HEK293 (cell line): Measurements from ENCODE around the gene UGT3A1.

Experiments used
- CTCF ChIA-PET: fragments of 350-600 bp; formaldehyde crosslinking; extraction: SDS; loops from one replicate; lab custom pipeline; 2021; ENCODE audit warnings: antibody characterized with exemption; lab: Yijun Ruan, JAX
- POLR2A ChIA-PET: fragments of 300-600 bp; formaldehyde crosslinking; extraction: SDS; loops from one replicate; lab custom pipeline; 2020; ENCODE audit warnings: antibody characterized with exemption, inconsistent platforms; lab: Yijun Ruan, JAX
- H3K27ac ChIP-seq: fragments of 200-500 bp; sonication (Bioruptor generic); 2 replicates; pipeline ENCODE4 v1.5.1; 2014; ENCODE audit warnings: low read depth, low read length, control low read depth, inconsistent platforms; ENCODE audit errors: extremely low read depth
- H3K36me3 ChIP-seq, 2 experiments: fragments of 200-500 bp in 1 of 2; sonication (Bioruptor generic) in 1 of 2; 1 replicate in 1 of 2; 2 replicates in 1 of 2; pipeline ENCODE4 v1.5.1; 2014 to 2017; ENCODE audit warnings: inconsistent platforms in 2 of 2, low read length in 2 of 2; ENCODE audit not compliant: control insufficient read depth in 2 of 2, insufficient read depth in 1 of 2
- H3K4me1 ChIP-seq: fragments of 200-500 bp; sonication (Bioruptor generic); 2 replicates; pipeline ENCODE4 v1.5.1; 2014; ENCODE audit warnings: mild to moderate bottlenecking, low read length, inconsistent platforms; ENCODE audit not compliant: control insufficient read depth, insufficient read depth
- H3K4me3 ChIP-seq: 2 replicates; pipeline ENCODE4 v1.5.1; 2011; ENCODE audit warnings: low read depth, mild to moderate bottlenecking, control low read depth, low read length, moderate library complexity
- H3K9me3 ChIP-seq: fragments of 200-500 bp; sonication (Bioruptor generic); 2 replicates; pipeline ENCODE4 v1.5.1; 2014; ENCODE audit warnings: low read depth, low read length, inconsistent platforms; ENCODE audit not compliant: control insufficient read depth, insufficient read depth
- FEZF1 ChIP-seq: fragments of 450-650 bp; formaldehyde crosslinking; IDR thresholded peaks from 2 replicates; pipeline ENCODE4 v1.5.1; 2016; ENCODE audit warnings: missing biosample characterization, missing genetic modification characterization
- HOXA7 ChIP-seq: sonication (generic); formaldehyde crosslinking; IDR thresholded peaks from 2 replicates; pipeline ENCODE4 v1.8.1; 2022; ENCODE audit warnings: missing genetic modification reagents, borderline replicate concordance
- KLF16 ChIP-seq: fragments of 450-650 bp; formaldehyde crosslinking; IDR thresholded peaks from 2 replicates; pipeline ENCODE4 v1.5.1; 2017; ENCODE audit warnings: missing biosample characterization, missing genetic modification characterization
- PRDM1 ChIP-seq: fragments of 450-650 bp; formaldehyde crosslinking; IDR thresholded peaks from 2 replicates; pipeline ENCODE4; 2016; ENCODE audit warnings: missing biosample characterization, missing genetic modification characterization
- SETDB1 ChIP-seq: IDR thresholded peaks from one replicate; pipeline ENCODE4 v1.6.1; 2017; ENCODE audit warnings: mild to moderate bottlenecking, low read length, moderate library complexity, mixed read lengths; ENCODE audit not compliant: insufficient read length
- ZBTB48 ChIP-seq: fragments of 450-650 bp; formaldehyde crosslinking; IDR thresholded peaks from 2 replicates; pipeline ENCODE4 v1.5.1; 2016; ENCODE audit warnings: missing biosample characterization, missing genetic modification characterization
- ZBTB7A ChIP-seq: fragments of 450-650 bp; formaldehyde crosslinking; IDR thresholded peaks from 2 replicates; pipeline ENCODE4 v1.5.1; 2016; ENCODE audit warnings: low read depth, missing biosample characterization, missing genetic modification characterization
- ZFHX2 ChIP-seq: fragments of 450-650 bp; formaldehyde crosslinking; conservative IDR thresholded peaks from 2 replicates; pipeline ENCODE4 v1.5.1; 2016; ENCODE audit warnings: missing biosample characterization, missing genetic modification characterization
- ZIC2 ChIP-seq: fragments of 450-650 bp; formaldehyde crosslinking; IDR thresholded peaks from 2 replicates; pipeline ENCODE4 v1.5.1; 2016; ENCODE audit warnings: missing biosample characterization, missing genetic modification characterization
- ZNF146 ChIP-seq: fragments of 450-650 bp; formaldehyde crosslinking; IDR thresholded peaks from 2 replicates; pipeline ENCODE4 v1.5.1; 2016; ENCODE audit warnings: missing biosample characterization, missing genetic modification characterization
- ZNF155 ChIP-seq: fragments of 450-650 bp; formaldehyde crosslinking; IDR thresholded peaks from 2 replicates; pipeline ENCODE4 v1.5.1; 2016; ENCODE audit warnings: missing biosample characterization, missing genetic modification characterization
- ZNF184 ChIP-seq: fragments of 450-650 bp; IDR thresholded peaks from 2 replicates; pipeline ENCODE4 v1.5.1; 2018; ENCODE audit warnings: missing biosample characterization, mild to moderate bottlenecking, missing genetic modification characterization
- ZNF404 ChIP-seq: fragments of 450-650 bp; formaldehyde crosslinking; IDR thresholded peaks from 2 replicates; pipeline ENCODE4 v1.5.1; 2017; ENCODE audit warnings: missing biosample characterization, missing genetic modification characterization
- ZNF558 ChIP-seq: fragments of 450-650 bp; formaldehyde crosslinking; IDR thresholded peaks from 2 replicates; pipeline ENCODE4 v1.5.1; 2016; ENCODE audit warnings: missing biosample characterization, missing genetic modification characterization
- ZNF629 ChIP-seq: fragments of 450-650 bp; formaldehyde crosslinking; IDR thresholded peaks from 2 replicates; pipeline ENCODE4 v1.5.1; 2017; ENCODE audit warnings: missing biosample characterization, missing genetic modification characterization
- ZNF701 ChIP-seq: fragments of 450-650 bp; formaldehyde crosslinking; IDR thresholded peaks from 2 replicates; pipeline ENCODE4 v1.5.1; 2016; ENCODE audit warnings: missing biosample characterization, missing genetic modification characterization
- ZSCAN30 ChIP-seq: fragments of 450-650 bp; IDR thresholded peaks from 2 replicates; pipeline ENCODE4 v1.5.1; 2018; ENCODE audit warnings: missing biosample characterization, mild to moderate bottlenecking, missing genetic modification characterization, moderate library complexity
- ZXDB ChIP-seq: fragments of 450-650 bp; formaldehyde crosslinking; IDR thresholded peaks from 2 replicates; pipeline ENCODE4 v1.5.1; 2016; ENCODE audit warnings: missing biosample characterization, missing genetic modification characterization
- TF ChIP-seq, protein P1 (sequence below): fragments of 450-650 bp; formaldehyde crosslinking; IDR thresholded peaks from 2 replicates; pipeline ENCODE4 v1.5.1; 2016; ENCODE audit warnings: missing biosample characterization, missing genetic modification characterization
- TF ChIP-seq, protein P2 (sequence below): fragments of 450-650 bp; formaldehyde crosslinking; IDR thresholded peaks from 2 replicates; pipeline ENCODE4 v1.5.1; 2016; ENCODE audit warnings: missing biosample characterization, missing genetic modification characterization
- TF ChIP-seq, protein P3 (sequence below): fragments of 450-650 bp; formaldehyde crosslinking; IDR thresholded peaks from 2 replicates; pipeline ENCODE4 v1.5.1; 2016; ENCODE audit warnings: missing biosample characterization, missing genetic modification characterization
- TF ChIP-seq, protein P4 (sequence below): fragments of 450-650 bp; formaldehyde crosslinking; IDR thresholded peaks from 2 replicates; pipeline ENCODE4 v1.5.1; 2016; ENCODE audit warnings: missing biosample characterization, missing genetic modification characterization, low read depth
- TF ChIP-seq, protein P5 (sequence below): fragments of 450-650 bp; formaldehyde crosslinking; IDR thresholded peaks from 2 replicates; pipeline ENCODE4 v1.5.1; 2016; ENCODE audit warnings: missing biosample characterization, missing genetic modification characterization, borderline replicate concordance

The UGT3A1 gene

DNA sequence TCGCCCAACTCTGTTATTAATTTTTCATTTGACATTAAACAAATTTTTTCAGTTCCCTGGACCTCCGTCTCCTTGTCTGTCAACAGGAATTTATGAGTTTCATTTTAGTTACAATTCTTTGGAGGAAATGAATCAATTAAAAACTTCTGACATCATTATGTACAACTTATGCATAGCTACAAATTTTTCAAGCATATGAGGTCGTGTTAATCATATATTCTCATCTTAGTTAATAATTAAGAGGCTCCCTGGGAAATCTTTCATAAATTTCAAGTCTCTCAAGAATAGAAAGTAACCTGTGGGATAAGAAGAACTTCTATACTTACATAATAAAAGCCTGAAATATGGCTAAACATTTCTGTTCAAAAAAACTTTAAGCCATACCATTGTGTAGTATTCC lies 3.4 kb downstream of the UGT3A1 start:
- ChIA-PET POLR2A (no interaction called here), CTCF (interaction anchor here (1.2 kb wide), 1 partner anchor 211 kb away, joined by 3 read pairs; no protein-coding TSS in a partner anchor)
- Histone ChIP-seq H3K4me1 (no peaks in the 10 kb centered on the region), H3K4me3 (no peak overlapping the region), H3K27ac (no peak overlapping the region), H3K9me3 (no peaks in the 10 kb centered on the region), H3K36me3 (no peaks in the 10 kb centered on the region)
- TF ChIP-seq, protein P1, sequence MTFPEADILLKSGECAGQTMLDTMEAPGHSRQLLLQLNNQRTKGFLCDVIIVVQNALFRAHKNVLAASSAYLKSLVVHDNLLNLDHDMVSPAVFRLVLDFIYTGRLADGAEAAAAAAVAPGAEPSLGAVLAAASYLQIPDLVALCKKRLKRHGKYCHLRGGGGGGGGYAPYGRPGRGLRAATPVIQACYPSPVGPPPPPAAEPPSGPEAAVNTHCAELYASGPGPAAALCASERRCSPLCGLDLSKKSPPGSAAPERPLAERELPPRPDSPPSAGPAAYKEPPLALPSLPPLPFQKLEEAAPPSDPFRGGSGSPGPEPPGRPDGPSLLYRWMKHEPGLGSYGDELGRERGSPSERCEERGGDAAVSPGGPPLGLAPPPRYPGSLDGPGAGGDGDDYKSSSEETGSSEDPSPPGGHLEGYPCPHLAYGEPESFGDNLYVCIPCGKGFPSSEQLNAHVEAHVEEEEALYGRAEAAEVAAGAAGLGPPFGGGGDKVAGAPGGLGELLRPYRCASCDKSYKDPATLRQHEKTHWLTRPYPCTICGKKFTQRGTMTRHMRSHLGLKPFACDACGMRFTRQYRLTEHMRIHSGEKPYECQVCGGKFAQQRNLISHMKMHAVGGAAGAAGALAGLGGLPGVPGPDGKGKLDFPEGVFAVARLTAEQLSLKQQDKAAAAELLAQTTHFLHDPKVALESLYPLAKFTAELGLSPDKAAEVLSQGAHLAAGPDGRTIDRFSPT (tag by site-specific recombination) = no peak
- no peak for TF ChIP-seq ZNF404
- no peak for TF ChIP-seq FEZF1
- TF ChIP-seq KLF16 (tag by site-specific recombination) = no peak
- TF ChIP-seq, protein P2, sequence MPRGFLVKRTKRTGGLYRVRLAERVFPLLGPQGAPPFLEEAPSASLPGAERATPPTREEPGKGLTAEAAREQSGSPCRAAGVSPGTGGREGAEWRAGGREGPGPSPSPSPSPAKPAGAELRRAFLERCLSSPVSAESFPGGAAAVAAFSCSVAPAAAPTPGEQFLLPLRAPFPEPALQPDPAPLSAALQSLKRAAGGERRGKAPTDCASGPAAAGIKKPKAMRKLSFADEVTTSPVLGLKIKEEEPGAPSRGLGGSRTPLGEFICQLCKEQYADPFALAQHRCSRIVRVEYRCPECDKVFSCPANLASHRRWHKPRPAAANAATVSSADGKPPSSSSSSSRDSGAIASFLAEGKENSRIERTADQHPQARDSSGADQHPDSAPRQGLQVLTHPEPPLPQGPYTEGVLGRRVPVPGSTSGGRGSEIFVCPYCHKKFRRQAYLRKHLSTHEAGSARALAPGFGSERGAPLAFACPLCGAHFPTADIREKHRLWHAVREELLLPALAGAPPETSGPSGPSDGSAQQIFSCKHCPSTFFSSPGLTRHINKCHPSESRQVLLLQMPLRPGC (tag by site-specific recombination) = no peak
- no peak for TF ChIP-seq ZSCAN30 (tag by site-specific recombination)

DNA sequence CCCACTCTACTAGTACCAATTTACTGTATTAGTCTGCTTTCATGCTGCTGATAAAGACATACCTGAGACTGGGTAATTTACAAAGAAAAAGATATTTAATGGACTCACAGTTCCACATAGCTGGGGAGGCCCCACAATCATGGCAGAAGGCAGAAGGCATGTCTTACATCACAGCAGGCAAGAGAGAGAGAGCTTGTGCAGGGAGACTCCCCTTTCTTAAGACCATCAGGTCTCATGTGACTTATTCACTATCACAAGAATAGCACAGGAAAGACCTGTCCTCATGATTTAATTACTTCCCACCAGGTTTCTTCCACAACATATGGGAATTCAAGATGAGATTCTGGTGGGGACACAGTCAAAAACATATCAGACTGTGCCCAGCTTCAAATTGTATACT lies 11.5 kb downstream of the UGT3A1 start:
- ChIA-PET POLR2A (no interaction called here), CTCF (interaction anchor here (0.6 kb wide), 1 partner anchor 24 kb away, joined by 3 read pairs; no protein-coding TSS in a partner anchor)
- no peaks in the 10 kb centered on the region; the same call in 1 of the 2 replicates for H3K9me3 ChIP-seq
- H3K4me3 ChIP-seq = no peak overlapping the region
- TF ChIP-seq, protein P3, sequence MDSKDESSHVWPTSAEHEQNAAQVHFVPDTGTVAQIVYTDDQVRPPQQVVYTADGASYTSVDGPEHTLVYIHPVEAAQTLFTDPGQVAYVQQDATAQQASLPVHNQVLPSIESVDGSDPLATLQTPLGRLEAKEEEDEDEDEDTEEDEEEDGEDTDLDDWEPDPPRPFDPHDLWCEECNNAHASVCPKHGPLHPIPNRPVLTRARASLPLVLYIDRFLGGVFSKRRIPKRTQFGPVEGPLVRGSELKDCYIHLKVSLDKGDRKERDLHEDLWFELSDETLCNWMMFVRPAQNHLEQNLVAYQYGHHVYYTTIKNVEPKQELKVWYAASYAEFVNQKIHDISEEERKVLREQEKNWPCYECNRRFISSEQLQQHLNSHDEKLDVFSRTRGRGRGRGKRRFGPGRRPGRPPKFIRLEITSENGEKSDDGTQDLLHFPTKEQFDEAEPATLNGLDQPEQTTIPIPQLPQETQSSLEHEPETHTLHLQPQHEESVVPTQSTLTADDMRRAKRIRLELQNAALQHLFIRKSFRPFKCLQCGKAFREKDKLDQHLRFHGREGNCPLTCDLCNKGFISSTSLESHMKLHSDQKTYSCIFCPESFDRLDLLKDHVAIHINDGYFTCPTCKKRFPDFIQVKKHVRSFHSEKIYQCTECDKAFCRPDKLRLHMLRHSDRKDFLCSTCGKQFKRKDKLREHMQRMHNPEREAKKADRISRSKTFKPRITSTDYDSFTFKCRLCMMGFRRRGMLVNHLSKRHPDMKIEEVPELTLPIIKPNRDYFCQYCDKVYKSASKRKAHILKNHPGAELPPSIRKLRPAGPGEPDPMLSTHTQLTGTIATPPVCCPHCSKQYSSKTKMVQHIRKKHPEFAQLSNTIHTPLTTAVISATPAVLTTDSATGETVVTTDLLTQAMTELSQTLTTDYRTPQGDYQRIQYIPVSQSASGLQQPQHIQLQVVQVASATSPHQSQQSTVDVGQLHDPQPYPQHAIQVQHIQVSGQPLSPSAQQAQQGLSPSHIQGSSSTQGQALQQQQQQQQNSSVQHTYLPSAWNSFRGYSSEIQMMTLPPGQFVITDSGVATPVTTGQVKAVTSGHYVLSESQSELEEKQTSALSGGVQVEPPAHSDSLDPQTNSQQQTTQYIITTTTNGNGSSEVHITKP (tag by site-specific recombination) = no peak
- TF ChIP-seq, protein P4, sequence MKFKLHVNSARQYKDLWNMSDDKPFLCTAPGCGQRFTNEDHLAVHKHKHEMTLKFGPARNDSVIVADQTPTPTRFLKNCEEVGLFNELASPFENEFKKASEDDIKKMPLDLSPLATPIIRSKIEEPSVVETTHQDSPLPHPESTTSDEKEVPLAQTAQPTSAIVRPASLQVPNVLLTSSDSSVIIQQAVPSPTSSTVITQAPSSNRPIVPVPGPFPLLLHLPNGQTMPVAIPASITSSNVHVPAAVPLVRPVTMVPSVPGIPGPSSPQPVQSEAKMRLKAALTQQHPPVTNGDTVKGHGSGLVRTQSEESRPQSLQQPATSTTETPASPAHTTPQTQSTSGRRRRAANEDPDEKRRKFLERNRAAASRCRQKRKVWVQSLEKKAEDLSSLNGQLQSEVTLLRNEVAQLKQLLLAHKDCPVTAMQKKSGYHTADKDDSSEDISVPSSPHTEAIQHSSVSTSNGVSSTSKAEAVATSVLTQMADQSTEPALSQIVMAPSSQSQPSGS (tag by site-specific recombination) = no peak
- TF ChIP-seq ZNF558 (tag by site-specific recombination) (no peak), HOXA7 (CRISPR knock-in tag) (no peak), ZIC2 (tag by site-specific recombination) (no peak), ZXDB (tag by site-specific recombination) (no peak), ZNF701 (no peak), ZNF629 (tag by site-specific recombination) (no peak), ZNF155 (no peak), ZNF184 (tag by site-specific recombination) (no peak), ZBTB7A (tag by site-specific recombination) (no peak), ZNF146 (tag by site-specific recombination) (no peak), ZFHX2 (tag by site-specific recombination) (no peak), PRDM1 (tag by site-specific recombination) (no peak), ZBTB48 (no peak), SETDB1 (no peak)
- TF ChIP-seq, protein P5, sequence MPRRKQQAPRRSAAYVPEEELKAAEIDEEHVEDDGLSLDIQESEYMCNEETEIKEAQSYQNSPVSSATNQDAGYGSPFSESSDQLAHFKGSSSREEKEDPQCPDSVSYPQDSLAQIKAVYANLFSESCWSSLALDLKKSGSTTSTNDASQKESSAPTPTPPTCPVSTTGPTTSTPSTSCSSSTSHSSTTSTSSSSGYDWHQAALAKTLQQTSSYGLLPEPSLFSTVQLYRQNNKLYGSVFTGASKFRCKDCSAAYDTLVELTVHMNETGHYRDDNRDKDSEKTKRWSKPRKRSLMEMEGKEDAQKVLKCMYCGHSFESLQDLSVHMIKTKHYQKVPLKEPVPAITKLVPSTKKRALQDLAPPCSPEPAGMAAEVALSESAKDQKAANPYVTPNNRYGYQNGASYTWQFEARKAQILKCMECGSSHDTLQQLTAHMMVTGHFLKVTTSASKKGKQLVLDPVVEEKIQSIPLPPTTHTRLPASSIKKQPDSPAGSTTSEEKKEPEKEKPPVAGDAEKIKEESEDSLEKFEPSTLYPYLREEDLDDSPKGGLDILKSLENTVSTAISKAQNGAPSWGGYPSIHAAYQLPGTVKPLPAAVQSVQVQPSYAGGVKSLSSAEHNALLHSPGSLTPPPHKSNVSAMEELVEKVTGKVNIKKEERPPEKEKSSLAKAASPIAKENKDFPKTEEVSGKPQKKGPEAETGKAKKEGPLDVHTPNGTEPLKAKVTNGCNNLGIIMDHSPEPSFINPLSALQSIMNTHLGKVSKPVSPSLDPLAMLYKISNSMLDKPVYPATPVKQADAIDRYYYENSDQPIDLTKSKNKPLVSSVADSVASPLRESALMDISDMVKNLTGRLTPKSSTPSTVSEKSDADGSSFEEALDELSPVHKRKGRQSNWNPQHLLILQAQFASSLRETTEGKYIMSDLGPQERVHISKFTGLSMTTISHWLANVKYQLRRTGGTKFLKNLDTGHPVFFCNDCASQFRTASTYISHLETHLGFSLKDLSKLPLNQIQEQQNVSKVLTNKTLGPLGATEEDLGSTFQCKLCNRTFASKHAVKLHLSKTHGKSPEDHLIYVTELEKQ (tag by site-specific recombination) = no peak
- no peak overlapping the region for H3K27ac ChIP-seq
- no peaks in the 10 kb centered on the region for H3K36me3 ChIP-seq
- H3K4me1 ChIP-seq = no peaks in the 10 kb centered on the region
